ENCODE data around the gene MLLT1. TPM values are rescaled to one million over a fixed set of nuclear protein-coding genes. Genes with fewer than 3 reads are reported as not detected.

MLLT1 gene
- total RNA-seq, 4 donors from 2014 or later, result 7.0 to 19.0 (median 10.4) TPM

DNA sequence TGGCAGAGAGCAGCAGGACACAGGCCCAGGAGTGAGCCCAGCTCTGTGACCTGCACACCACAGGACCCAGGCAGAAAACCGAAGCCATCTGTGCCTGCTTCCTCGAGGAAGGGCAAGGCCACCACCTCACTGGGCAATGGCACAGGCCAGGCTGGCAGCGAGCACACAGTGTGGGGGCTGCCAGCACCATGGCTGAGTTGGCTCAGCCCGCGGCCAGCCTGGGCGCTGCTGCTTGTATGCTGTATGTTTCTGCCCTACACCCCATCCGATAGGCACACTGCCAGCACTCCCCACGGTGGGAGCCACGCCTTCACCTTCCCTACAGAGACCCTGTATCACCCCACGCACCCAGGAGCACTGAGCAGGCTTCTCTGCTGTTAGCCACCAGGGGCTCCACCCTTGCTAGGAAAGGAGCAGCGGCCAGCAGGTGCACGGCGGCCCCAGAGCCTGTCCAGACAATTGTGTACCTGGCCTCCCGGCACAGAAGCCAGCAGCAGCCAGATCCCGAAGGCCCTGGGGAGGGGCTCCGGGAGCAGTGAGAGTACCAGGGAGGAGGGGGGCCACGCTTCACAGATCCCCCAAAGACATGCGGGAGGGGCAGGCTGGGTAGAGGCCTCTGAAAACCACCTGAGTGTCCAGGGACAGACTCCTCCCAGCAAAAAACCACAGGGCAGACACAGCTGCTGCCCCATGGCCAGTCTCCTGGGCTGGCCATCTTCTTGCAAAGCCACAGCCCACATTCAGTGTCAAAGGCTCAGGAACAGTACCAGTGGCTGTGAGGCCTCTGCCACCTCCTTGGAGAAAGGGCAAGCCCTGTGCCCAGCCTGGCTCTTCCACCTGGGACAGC is 56.1 kb downstream of the MLLT1 start:
- TF ChIP-seq, protein P1, sequence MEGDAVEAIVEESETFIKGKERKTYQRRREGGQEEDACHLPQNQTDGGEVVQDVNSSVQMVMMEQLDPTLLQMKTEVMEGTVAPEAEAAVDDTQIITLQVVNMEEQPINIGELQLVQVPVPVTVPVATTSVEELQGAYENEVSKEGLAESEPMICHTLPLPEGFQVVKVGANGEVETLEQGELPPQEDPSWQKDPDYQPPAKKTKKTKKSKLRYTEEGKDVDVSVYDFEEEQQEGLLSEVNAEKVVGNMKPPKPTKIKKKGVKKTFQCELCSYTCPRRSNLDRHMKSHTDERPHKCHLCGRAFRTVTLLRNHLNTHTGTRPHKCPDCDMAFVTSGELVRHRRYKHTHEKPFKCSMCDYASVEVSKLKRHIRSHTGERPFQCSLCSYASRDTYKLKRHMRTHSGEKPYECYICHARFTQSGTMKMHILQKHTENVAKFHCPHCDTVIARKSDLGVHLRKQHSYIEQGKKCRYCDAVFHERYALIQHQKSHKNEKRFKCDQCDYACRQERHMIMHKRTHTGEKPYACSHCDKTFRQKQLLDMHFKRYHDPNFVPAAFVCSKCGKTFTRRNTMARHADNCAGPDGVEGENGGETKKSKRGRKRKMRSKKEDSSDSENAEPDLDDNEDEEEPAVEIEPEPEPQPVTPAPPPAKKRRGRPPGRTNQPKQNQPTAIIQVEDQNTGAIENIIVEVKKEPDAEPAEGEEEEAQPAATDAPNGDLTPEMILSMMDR (IDR thresholded peaks at IDR 0.05; ENCODE audit: low read depth), result no peak

DNA sequence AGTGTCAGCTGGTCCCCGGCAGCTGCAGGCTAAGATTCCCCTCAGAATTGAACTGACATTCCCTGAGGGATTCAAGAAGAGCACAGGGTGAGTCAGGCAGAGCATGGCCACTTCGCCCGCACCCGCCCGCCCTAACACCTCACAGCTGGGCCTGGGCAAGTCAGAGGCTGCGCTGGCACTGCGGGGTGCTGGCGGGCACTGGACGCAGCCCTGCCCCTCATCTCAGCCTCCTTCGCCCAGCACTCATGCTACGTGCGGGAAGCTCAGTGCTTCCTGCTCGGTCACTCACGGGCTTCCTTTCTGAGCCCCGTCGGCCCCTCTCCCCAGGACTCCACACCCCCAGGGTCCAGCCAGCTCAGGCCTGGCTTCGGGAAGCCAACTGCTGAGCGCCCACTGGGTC is 56.9 kb downstream of the MLLT1 start:
- TF ChIP-seq, protein P1 (IDR thresholded peaks at IDR 0.05; ENCODE audit: low read depth), result no peak

DNA sequence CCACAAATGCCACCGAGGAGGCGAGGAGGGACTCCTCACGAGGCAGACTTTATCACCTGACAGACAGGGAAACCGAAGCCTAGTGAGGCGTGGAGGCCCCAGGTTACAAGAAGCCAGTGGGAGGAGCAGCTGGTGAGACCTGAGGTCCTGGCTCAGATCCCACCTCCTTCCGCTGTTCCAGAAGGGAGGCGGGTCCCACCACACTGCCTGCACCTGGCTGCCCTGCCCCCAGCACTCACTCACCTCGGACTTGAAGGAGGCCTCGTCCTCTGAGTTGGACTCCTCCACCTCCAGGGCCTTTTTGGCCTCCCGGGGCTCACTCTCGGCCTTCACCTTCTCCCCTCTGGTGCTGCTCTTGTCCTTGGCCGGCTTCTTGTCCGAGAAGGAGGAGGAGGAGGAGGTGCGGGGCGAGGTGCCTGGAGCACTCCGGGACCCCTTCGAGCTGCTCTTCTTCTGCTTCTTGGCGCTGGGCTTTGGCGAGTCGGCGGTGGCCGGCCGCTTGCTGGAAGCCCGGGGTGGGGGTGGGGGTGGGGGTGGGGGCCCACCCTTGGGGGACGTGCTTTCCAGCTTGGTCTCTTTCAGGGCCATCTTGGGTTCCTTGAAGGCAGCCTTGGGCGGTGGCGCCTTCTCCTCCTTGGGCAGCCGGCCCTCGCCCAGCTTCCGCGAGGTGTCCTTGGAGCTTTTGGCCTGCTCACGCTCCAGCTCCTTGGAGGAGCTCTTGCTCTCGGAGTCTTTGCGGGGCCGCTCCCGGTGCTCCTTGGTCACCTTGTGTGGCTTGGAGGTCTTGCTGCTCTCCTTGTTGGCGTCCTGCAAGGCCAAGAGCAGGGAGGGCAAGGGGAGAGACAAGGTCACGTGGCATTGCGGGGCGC is 57.7 kb downstream of the MLLT1 start:
- TF ChIP-seq, protein P1 (IDR thresholded peaks at IDR 0.05; ENCODE audit: low read depth), result no peak

DNA sequence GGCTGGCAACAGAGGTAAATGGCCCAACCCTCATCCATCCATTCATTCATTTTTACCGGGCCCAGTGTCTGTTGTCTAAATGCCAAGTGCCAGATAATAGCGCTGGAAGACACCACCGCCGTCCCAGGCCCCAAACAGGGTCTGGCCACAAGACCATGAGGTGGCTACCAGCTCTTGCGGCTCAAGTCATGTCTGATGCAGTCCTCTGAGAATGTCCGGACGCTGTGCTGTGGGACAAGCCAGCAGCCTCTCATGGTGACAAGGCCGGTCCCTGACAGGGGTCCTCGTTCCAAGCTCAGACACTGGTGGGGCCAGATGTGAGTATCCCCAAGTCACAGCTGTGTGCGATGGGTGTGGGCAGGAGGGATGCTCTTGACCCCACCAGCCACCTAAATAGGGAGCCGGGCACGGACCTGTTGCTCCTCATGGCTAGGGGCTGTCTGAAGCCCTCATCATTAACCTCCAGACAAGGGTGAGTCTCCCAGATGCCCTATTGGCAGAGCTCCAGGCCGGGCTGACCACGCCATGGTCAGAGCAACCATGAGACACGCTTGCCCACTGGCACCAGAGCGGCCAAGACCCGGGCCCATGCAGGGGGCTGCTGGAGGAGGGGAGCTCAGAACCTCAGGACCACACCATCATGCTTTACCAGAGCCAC is 58.4 kb downstream of the MLLT1 start:
- TF ChIP-seq, protein P1 (IDR thresholded peaks at IDR 0.05; ENCODE audit: low read depth), result no peak

DNA sequence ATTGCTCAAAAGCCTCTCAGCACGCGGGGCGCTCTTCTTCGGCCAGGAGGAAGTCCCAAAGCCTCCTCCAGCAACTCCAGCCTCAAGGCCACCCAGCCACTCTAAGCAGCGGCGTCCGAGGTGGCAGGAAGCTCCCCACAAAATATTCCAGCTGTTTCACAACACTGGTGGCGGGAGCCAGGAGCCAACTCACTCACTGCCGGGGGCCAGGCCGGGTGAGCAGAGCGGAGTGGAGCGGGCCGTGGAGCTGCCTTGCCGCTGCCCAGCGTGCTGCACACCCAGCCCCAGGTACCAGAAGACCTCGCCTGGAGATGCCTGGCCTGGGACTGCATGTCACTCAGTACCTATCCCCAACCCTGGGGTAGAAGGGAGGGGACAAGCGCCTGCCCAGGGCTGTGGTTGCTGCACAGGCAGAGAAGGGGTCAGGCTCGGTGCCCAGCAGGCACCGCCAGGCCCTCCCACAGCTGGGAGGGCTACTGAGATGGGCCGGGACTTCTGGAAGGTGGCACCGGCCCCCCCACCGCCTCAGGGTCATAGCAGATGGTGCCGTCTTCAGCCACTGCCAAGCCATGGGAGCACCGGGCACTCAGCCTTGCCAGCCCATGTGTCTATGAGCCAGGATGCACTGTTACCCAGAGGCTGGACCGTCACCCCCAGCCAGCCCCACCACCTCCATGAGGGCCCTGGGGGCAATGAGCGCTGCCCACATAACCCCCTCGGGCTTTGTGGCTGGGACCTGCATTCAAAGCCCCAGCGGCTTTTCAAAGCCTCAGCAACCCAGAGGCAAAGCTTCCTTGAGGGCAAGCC is 59.2 kb downstream of the MLLT1 start:
- TF ChIP-seq, protein P1 (IDR thresholded peaks at IDR 0.05; ENCODE audit: low read depth), result no peak

DNA sequence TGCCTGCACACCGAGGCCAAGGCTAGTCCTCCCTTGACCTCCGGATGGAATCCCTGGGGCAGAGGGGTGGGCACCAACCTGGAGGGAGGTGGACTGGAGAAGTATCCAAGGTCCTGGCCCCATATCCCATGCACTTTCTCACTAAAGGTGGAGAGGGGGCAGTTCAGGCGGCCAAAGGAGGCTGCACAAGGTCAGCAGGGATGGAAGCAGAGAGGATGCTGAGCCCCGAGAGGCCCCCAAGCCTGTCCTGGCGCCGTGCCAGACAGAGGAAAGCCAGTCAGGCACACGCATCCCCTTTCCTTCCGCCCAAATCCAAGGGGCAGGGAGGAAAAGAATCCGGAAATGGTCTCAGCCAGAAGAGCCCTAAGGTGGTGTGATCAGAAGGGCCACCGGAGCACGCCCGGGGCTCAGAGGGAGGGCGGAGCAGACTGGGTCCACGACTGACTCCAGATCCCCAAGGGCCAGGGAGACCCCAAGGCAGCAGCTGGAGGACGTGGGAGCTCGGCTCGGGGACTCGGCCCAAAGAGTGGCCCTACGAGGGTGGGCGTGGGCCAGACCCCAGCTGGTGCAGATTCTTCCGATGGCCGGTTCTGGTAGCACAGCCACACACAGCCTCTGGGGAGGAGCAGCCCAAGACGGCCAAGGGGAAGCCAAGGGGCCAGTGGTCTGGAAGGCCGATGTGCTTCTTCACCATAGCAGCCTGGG is 60.0 kb downstream of the MLLT1 start:
- TF ChIP-seq, protein P1 (IDR thresholded peaks at IDR 0.05; ENCODE audit: low read depth), result no peak

All from subcutaneous adipose tissue (tissue), 4 donors.